K562 (cell line): ENCODE measurements around the gene RNF217. TPM values are rescaled to one million over a fixed set of nuclear protein-coding genes. Genes with fewer than 3 reads are reported as not detected.
A peak's percentile ranks its signal among the peaks of the same experiment; 100 is the strongest.

Experiments
- HMG20A ChIP-seq: fragments of 450-650 bp; formaldehyde crosslinking; conservative IDR thresholded peaks from 2 replicates; pipeline ENCODE4 v1.4.0; 2020; ENCODE audit warnings: mild to moderate bottlenecking, mixed read lengths
- ID3 ChIP-seq, 2 experiments: fragments of 250-450 bp in 1 of 2; fragments of 450-650 bp in 1 of 2; sonication (Bioruptor Pico) in 1 of 2; IDR thresholded peaks; 2 replicates each; pipeline versions ENCODE4 v1.6.1 to v1.8.0; 2016 to 2021; ENCODE audit warnings: mild to moderate bottlenecking in 2 of 2, moderate library complexity in 2 of 2, missing compliant biosample characterization in 1 of 2, missing genetic modification characterization in 1 of 2
- JUN ChIP-seq, 2 experiments: sonication (generic) in 1 of 2; formaldehyde crosslinking in 1 of 2; IDR thresholded peaks; 2 replicates each; pipeline versions ENCODE4 v1.6.1 to v1.8.0; 2012 to 2022; ENCODE audit warnings: borderline replicate concordance in 2 of 2, mild to moderate bottlenecking in 2 of 2, improper control_type of control experiment in 1 of 2, low read depth in 1 of 2, low read length in 1 of 2, missing genetic modification reagents in 1 of 2
- KDM1A ChIP-seq, 2 experiments: fragments of 450-650 bp; IDR thresholded peaks; 2 replicates each; pipeline ENCODE4 v1.6.1; 2016; ENCODE audit warnings: mild to moderate bottlenecking in 2 of 2
- L3MBTL2 ChIP-seq: fragments of 450-650 bp; IDR thresholded peaks from 2 replicates; pipeline ENCODE4 v1.6.1; 2016; ENCODE audit warnings: mild to moderate bottlenecking, moderate library complexity
- MXD1 ChIP-seq: fragments of 250-450 bp; sonication (Bioruptor Pico); IDR thresholded peaks from 2 replicates; pipeline ENCODE4 v1.8.0; 2021; ENCODE audit warnings: borderline replicate concordance, mild to moderate bottlenecking, moderate library complexity; ENCODE audit not compliant: poor library complexity, severe bottlenecking
- NCOA6 ChIP-seq: fragments of 450-650 bp; IDR thresholded peaks from 2 replicates; pipeline ENCODE4 v1.6.1; 2017; ENCODE audit warnings: mild to moderate bottlenecking
- NFIC ChIP-seq: fragments of 450-650 bp; IDR thresholded peaks from 2 replicates; pipeline ENCODE4 v1.6.1; 2017; ENCODE audit warnings: mild to moderate bottlenecking, inconsistent platforms
- NFRKB ChIP-seq: fragments of 450-650 bp; IDR thresholded peaks from 2 replicates; pipeline ENCODE4 v1.6.1; 2016; ENCODE audit warnings: low read depth
- NFYB ChIP-seq: IDR thresholded peaks from 2 replicates; pipeline ENCODE4 v1.6.1; 2011; ENCODE audit warnings: mild to moderate bottlenecking, moderate library complexity; ENCODE audit not compliant: insufficient read length; ENCODE audit errors: extremely low read depth
- PHF21A ChIP-seq: fragments of 450-650 bp; IDR thresholded peaks from 2 replicates; pipeline ENCODE4 v1.6.1; 2017; ENCODE audit warnings: low read depth, borderline replicate concordance
- SFPQ ChIP-seq: fragments of 200-400 bp; formaldehyde crosslinking; IDR thresholded peaks from 2 replicates; pipeline ENCODE4 v1.6.1; 2017; ENCODE audit warnings: mild to moderate bottlenecking, low read depth, low read length, moderate library complexity
- TBP ChIP-seq: optimal IDR thresholded peaks from 2 replicates; pipeline ENCODE3; 2011; ENCODE audit warnings: low read depth, low read length, improper control_type of control experiment
- TEAD4 ChIP-seq, 2 experiments: sonication (generic) in 1 of 2; formaldehyde crosslinking in 1 of 2; IDR thresholded peaks; 2 replicates each; pipeline versions ENCODE4 v1.6.1 to v1.8.0; 2012 to 2022; ENCODE audit warnings: borderline replicate concordance in 1 of 2, inconsistent platforms in 1 of 2, low read length in 1 of 2, mild to moderate bottlenecking in 1 of 2, missing genetic modification reagents in 1 of 2
- ZBTB34 ChIP-seq: fragments of 250-450 bp; sonication (Bioruptor Pico); IDR thresholded peaks from 2 replicates; pipeline ENCODE4 v1.8.0; 2021; ENCODE audit warnings: mild to moderate bottlenecking, moderate library complexity
- ZFX ChIP-seq: sonication (generic); formaldehyde crosslinking; IDR thresholded peaks from 2 replicates; pipeline ENCODE4 v1.8.0; 2022; ENCODE audit warnings: mild to moderate bottlenecking, missing genetic modification reagents, moderate library complexity
- ZMIZ1 ChIP-seq, 2 experiments: fragments of 150-350 bp in 1 of 2; IDR thresholded peaks; 2 replicates each; pipeline ENCODE4 v1.6.1; 2012 to 2016; ENCODE audit warnings: low read depth in 2 of 2, low read length in 2 of 2, mild to moderate bottlenecking in 1 of 2, moderate library complexity in 1 of 2
- polyA plus RNA-seq, 8 experiments: library from polyadenylated mRNA; depleted of rRNA in 4 of 8; stranded (reverse) in 5 of 8; unstranded in 3 of 8; fragments of >200 nt; fragmentation: Nextera tagmentation in 2 of 8; fragmentation: Illumina TruSeq in 1 of 8; extraction: Ambion mirVana in 2 of 8; extraction: Trizol in 1 of 8; gene quantifications; 2 replicates each; pipeline versions ENCODE4 v1.2.1 to v1.2.3, GENCODE V29; 2011 to 2014; ENCODE audit warnings: inconsistent platforms in 1 of 8, missing spikeins in 1 of 8
- total RNA-seq, 7 experiments: library from RNA; depleted of rRNA in 6 of 7; stranded (reverse); fragments of >200 nt in 6 of 7; fragmentation: Illumina TruSeq in 2 of 7; extraction: Trizol in 2 of 7; gene quantifications; 2 replicates each; pipeline versions ENCODE4 v1.2.1 to v1.2.3, GENCODE V29; 2011 to 2021; ENCODE audit warnings: low replicate concordance in 1 of 7

RNF217 gene
- total and polyA plus RNA-seq, 9 of the 15 experiments (the other 6 are each of a cell fraction or from before 2014, with no cell fraction given), result 2.9 to 25.6 (median 12.0) TPM

GRCh38 chr6:125082908-125083683 is 120.9 kb downstream of the RNF217 start (continued):
- peak in 1 of 2 experiments; percentile 66; a peak in 1 of 4 replicates for TF ChIP-seq ZMIZ1 (IDR thresholded peaks at IDR 0.05; ENCODE audit: low read depth in 2 of 2, low read length in 2 of 2)
- no peak for TF ChIP-seq MXD1 (CRISPR knock-in tag)
- TF ChIP-seq NFRKB, result peak; percentile 84
- TF ChIP-seq TEAD4 (IDR thresholded peaks at IDR 0.05; ENCODE audit: low read length), result peak; percentile 96
- no peak for TF ChIP-seq TEAD4 (CRISPR knock-in tag; IDR thresholded peaks at IDR 0.05; ENCODE audit: borderline replicate concordance)
- TF ChIP-seq ZBTB34 (CRISPR knock-in tag), result no peak
- peak; percentile 73; the same call in 1 of the 2 replicates for TF ChIP-seq JUN (IDR thresholded peaks at IDR 0.05; ENCODE audit: borderline replicate concordance, low read depth, low read length)
- no peak for TF ChIP-seq JUN (CRISPR knock-in tag; IDR thresholded peaks at IDR 0.05; ENCODE audit: borderline replicate concordance)
- TF ChIP-seq L3MBTL2, result peak; percentile 55; the same call in 1 of the 2 replicates
- TF ChIP-seq NFIC, result peak; percentile 83
- TF ChIP-seq ID3 (CRISPR knock-in tag; IDR thresholded peaks at IDR 0.05), result no peak
- TF ChIP-seq ID3 (tag; IDR thresholded peaks at IDR 0.05), result peak; percentile 96
- no peak for TF ChIP-seq NFYB
- TF ChIP-seq NCOA6, result peak; percentile 65
- TF ChIP-seq HMG20A, result no peak
- no peak for TF ChIP-seq SFPQ
- TF ChIP-seq PHF21A, result no peak
- peak; percentile 85 to 91 for TF ChIP-seq KDM1A (IDR thresholded peaks at IDR 0.05)
- no peak for TF ChIP-seq TBP
- peak; percentile 45; the same call in 1 of the 2 replicates for TF ChIP-seq ZFX
